Upper lobe of right lung (tissue), 1 donor: ENCODE data around the gene RC3H2. TPM values are rescaled to one million over a fixed set of nuclear protein-coding genes. Genes with fewer than 3 reads are reported as not detected.
"Not testable (repeated sequence)": the region's sequence is repeated elsewhere in the genome, so short reads cannot be mapped to it uniquely, and the experiment has no call there.

ENCODE experiments used
- ATAC-seq: fragments of 200-7000 bp; cut with Tn5 transposase; one replicate; pipeline ENCODE4 v1.9.1; 2020; ENCODE audit warnings: mild to moderate bottlenecking, moderate library complexity
- DNase-seq: peaks from one replicate; pipeline ENCODE4 v3.0.0-alpha.2; 2020
- H3K27ac ChIP-seq: fragments of 200-600 bp; one replicate; pipeline ENCODE4 v1.8.0; 2022
- H3K27me3 ChIP-seq: fragments of 200-600 bp; one replicate; pipeline ENCODE4 v1.8.0; 2022; ENCODE audit warnings: mild to moderate bottlenecking
- H3K36me3 ChIP-seq: fragments of 200-600 bp; one replicate; pipeline ENCODE4 v1.8.0; 2022
- H3K4me1 ChIP-seq: fragments of 200-600 bp; one replicate; pipeline ENCODE4 v1.8.0; 2022
- H3K4me3 ChIP-seq: fragments of 200-600 bp; one replicate; pipeline ENCODE4 v1.8.0; 2022; ENCODE audit warnings: mild to moderate bottlenecking
- H3K9me3 ChIP-seq: fragments of 200-600 bp; one replicate; pipeline ENCODE4 v1.8.0; 2022
- intact Hi-C: fragments of 100-400 bp; cut with DNase I; formaldehyde crosslinking; loops from one replicate; pipeline ENCODE4 v1.11.0; 2022
- total RNA-seq: library from RNA; stranded (reverse); fragmentation: NEBNext Ultra II Directional; extraction: Animal tissue kit (Norgen Biotek cat#: 25700); gene quantifications from one replicate; pipeline ENCODE4 v1.2.1, GENCODE V29; 2021
- TF ChIP-seq, protein P1 (sequence below): fragments of 200-600 bp; IDR thresholded peaks from one replicate; pipeline ENCODE4 v1.8.0; 2022; ENCODE audit warnings: antibody characterized with exemption
- donor health status: DM: no; HTN: yes; CAD: no; lungs with severe emphysema.

Gene RC3H2
- total RNA-seq, 1 donor from 2014 or later, result 44.3 TPM

DNA sequence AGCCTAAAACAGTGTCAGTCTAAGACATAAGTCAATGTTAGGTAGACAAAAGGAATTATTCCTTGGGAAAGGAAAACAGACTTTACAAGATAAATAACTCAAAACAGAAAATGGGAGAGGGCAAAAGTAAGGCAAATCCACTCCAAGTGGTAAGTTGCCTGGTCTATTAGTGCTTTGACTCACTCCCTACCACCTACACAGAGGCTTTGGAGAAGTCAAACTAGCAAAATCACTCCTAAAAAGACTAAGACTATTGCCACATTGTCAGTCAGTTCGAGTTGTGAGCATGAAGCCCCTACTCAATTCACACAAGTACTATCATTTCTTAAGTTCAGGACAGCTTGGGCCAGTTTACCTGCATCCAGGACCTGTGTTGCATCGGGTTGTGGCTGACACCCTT lies 13.2 kb upstream of the RC3H2 start:
- H3K9me3 ChIP-seq, result no peaks in the 10 kb centered on the region
- DNase-seq, result no peak
- intact Hi-C loops, result no loop called here
- H3K4me1 ChIP-seq, result no peaks in the 10 kb centered on the region
- no peak overlapping the region for H3K27ac ChIP-seq
- H3K36me3 ChIP-seq, result peaks cover 25% of the 10 kb centered on the region
- TF ChIP-seq, protein P1, sequence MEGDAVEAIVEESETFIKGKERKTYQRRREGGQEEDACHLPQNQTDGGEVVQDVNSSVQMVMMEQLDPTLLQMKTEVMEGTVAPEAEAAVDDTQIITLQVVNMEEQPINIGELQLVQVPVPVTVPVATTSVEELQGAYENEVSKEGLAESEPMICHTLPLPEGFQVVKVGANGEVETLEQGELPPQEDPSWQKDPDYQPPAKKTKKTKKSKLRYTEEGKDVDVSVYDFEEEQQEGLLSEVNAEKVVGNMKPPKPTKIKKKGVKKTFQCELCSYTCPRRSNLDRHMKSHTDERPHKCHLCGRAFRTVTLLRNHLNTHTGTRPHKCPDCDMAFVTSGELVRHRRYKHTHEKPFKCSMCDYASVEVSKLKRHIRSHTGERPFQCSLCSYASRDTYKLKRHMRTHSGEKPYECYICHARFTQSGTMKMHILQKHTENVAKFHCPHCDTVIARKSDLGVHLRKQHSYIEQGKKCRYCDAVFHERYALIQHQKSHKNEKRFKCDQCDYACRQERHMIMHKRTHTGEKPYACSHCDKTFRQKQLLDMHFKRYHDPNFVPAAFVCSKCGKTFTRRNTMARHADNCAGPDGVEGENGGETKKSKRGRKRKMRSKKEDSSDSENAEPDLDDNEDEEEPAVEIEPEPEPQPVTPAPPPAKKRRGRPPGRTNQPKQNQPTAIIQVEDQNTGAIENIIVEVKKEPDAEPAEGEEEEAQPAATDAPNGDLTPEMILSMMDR, result no peak
- no peak for ATAC-seq
- H3K27me3 ChIP-seq, result no peaks in the 10 kb centered on the region
- no peak overlapping the region for H3K4me3 ChIP-seq

DNA sequence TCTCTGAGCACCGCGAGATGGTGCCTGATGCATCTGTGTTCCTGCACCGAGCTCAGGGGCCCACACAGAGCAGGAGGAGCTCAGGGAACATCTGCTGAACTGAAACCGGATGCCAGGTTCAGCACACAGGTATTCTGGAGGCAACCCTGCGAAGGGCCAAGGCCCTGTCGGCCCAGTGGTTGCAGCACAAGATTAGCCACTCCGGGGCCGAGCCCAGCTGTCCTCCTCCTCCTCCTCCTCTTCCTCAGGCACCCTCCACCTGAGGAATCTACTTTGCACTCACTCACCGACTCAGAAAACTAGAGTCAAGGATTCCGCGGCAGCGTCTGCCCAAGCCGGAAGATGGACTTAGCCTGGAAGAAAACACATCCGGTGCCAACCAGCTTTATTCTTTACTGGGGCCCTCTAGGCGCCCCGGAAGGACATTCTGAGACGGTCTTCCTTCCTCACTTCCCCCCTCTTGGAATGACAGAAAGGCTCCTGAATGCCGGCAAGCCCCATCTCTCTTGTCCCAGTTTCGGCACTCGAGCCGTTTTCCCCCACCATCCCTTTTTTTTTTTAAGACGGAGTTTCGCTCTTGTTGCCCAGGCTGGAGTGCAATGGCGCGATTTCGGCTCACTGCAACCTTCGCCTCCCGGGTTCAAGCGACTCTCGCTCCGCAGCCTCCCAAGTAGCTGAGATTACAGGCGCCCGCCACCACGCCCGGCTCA lies 8.0 kb upstream of the RC3H2 start, which contains the start of gene ZBTB6:
Gene ZBTB6 (minus strand): TSS at position 360 of the 710 bp plus-strand sequence. CDS start 1,251 bp downstream, outside the sequence.
- Histone ChIP-seq H3K9me3 (no peaks in the 10 kb centered on the region), H3K4me1 (peaks cover 9% of the 10 kb centered on the region), H3K27me3 (no peaks in the 10 kb centered on the region), H3K36me3 (peaks cover 38% of the 10 kb centered on the region), H3K27ac (peak within 1 kb of the TSS; percentile 84), H3K4me3 (peak within 1 kb of the TSS; percentile 86)
- intact Hi-C loops, result no loop called here
- TF ChIP-seq, protein P1, result no peak
- peak; percentile 99 for ATAC-seq
- peak; percentile 82 for DNase-seq

DNA sequence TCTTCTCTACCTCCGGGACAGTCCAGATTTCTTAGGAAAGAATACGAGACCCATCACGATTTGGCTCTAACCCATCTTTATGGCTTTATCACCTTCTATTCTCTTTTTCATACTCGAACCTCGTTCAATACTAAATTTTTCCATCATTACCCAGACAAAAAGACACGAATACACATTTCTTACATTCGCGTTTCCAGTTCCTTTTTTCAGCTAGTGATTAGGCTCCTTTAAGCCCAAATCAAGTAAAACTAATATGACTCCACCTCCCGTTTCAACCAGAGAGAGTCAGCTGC lies 7.5 kb upstream of the RC3H2 start:
- intact Hi-C loops, result no loop called here

DNA sequence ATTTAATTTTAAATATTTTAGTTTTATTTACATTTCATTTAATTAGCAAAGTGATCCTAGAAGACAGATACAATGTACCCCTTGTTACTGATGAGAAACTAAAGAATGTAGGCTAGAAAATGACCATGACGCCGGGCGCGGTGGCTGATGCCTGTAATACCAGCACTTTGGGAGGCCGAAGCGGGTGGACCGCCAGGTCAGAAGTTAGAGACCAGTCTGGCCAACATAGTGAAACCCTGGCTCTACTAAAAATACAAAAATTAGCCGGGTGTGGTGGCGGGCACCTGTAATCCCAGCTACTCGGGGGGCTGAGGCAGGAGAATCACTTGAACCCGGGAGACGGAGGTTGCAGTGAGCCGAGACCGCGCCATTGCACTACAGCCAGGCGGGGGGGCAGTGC lies 963 bp upstream of the RC3H2 start:
- H3K27me3 ChIP-seq, intact Hi-C loops, H3K4me3 ChIP-seq, H3K9me3 ChIP-seq, ATAC-seq, DNase-seq, H3K27ac ChIP-seq: not testable (repeated sequence)
- H3K4me1 ChIP-seq, result peaks cover 26% of the 10 kb centered on the region
- H3K36me3 ChIP-seq, result peaks cover 34% of the 10 kb centered on the region

More for the DNA sequence above, 7.5 kb upstream of the RC3H2 start:
- Histone ChIP-seq H3K27ac (peak overlapping the region; percentile 84), H3K4me1 (peaks cover 9% of the 10 kb centered on the region), H3K4me3 (peak overlapping the region; percentile 86), H3K9me3 (no peaks in the 10 kb centered on the region), H3K36me3 (peaks cover 40% of the 10 kb centered on the region), H3K27me3 (no peaks in the 10 kb centered on the region)
- no peak for DNase-seq
- no peak for ATAC-seq
- TF ChIP-seq, protein P1, result no peak

DNA sequence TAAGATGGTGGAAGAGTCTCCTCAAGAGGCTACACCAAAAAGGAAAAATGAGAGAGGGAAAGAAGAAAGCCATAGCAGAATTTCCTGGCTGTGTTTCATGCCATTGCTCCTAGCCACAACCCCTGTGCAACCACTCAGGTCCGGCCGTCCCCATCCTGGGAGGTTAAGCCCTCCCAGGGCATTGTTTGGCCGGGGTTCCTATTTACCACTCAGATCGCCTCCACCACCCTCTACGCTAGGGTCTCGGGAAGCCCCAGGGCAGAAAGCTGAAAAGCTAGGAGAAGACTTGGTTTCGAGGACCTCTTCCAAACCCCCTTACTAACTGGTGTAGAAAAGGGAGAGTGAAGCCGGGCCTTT lies 715 bp downstream of the RC3H2 start:
- ATAC-seq, result peak; percentile 51

DNA sequence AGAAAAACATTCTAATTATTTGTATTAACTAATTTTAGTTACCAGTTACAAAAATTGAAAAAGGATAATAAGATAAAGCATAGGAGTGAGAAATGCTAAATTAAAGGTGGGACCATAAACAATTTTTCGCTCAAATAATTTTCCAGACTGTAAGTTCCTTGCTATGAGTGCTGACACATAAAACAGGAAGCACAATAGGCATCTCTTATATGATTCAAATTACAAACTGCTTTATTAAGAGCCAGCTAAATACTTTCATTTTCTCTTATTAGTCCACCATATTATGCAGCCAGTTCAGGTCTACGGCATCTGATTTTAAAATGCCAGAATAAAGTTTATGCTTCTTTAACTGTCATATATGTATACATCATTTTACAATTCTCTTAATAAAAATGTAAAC lies 4.4 kb downstream of the RC3H2 start:
- Histone ChIP-seq H3K36me3 (peaks cover 15% of the 10 kb centered on the region), H3K4me1 (peaks cover 39% of the 10 kb centered on the region), H3K9me3 (no peaks in the 10 kb centered on the region), H3K4me3 (peak overlapping the region; percentile 9), H3K27me3 (no peaks in the 10 kb centered on the region), H3K27ac (no peak overlapping the region)
- TF ChIP-seq, protein P1, result no peak
- no peak for DNase-seq
- ATAC-seq, result no peak
- intact Hi-C loops, result no loop called here

More for the DNA sequence above, 715 bp downstream of the RC3H2 start:
- Histone ChIP-seq H3K27me3 (no peaks in the 10 kb centered on the region), H3K36me3 (peaks cover 17% of the 10 kb centered on the region), H3K4me3 (peak overlapping the region; percentile 84), H3K4me1 (peaks cover 39% of the 10 kb centered on the region), H3K9me3 (no peaks in the 10 kb centered on the region), H3K27ac (peak overlapping the region; percentile 91)
- TF ChIP-seq, protein P1, result no peak
- intact Hi-C loops, result no loop called here
- DNase-seq, result peak; percentile 69
